Measurements from ENCODE around the gene RALGAPA1.

Gene RALGAPA1

GRCh38 chr14:35506461-35506860 lies 302.6 kb downstream of the RALGAPA1 start:
- Histone ChIP-seq H3K27ac (ENCODE audit: low read length) (no peak overlapping the region), H3K36me3 (replicated peaks; ENCODE audit: low read depth, low read length) (no peaks in the 10 kb centered on the region), H3K27me3 (ENCODE audit: low read depth, low read length) (no peaks in the 10 kb centered on the region), H4K20me1 (ENCODE audit: insufficient read depth, low read length) (no peaks in the 10 kb centered on the region), H2AFZ (ENCODE audit: low read depth, low read length) (no peak overlapping the region), H3K4me1 (ENCODE audit: low read length) (no peaks in the 10 kb centered on the region), H3K4me3 (ENCODE audit: low read length) (no peak overlapping the region), H3K9me3 (ENCODE audit: insufficient read depth, low read length) (no peaks in the 10 kb centered on the region), H3K9ac (ENCODE audit: low read length) (no peak overlapping the region), H3K4me2 (ENCODE audit: low read length) (no peak overlapping the region), H3K79me2 (ENCODE audit: low read length) (no peaks in the 10 kb centered on the region)
- TF ChIP-seq EZH2phosphoT487 (IDR thresholded peaks at IDR 0.05; ENCODE audit: low read depth), result no peak
- TF ChIP-seq CTCF (IDR thresholded peaks at IDR 0.05; ENCODE audit: low read depth, low read length), result no peak

- Histone ChIP-seq H4K20me1 (ENCODE audit: insufficient read depth, low read length) (no peaks in the 10 kb centered on the region), H3K79me2 (ENCODE audit: low read length) (no peaks in the 10 kb centered on the region), H3K9ac (ENCODE audit: low read length) (no peak overlapping the region), H3K4me2 (ENCODE audit: low read length) (no peak overlapping the region), H3K4me3 (ENCODE audit: low read length) (no peak overlapping the region), H3K27ac (ENCODE audit: low read length) (no peak overlapping the region), H3K27me3 (ENCODE audit: low read depth, low read length) (no peaks in the 10 kb centered on the region), H3K4me1 (ENCODE audit: low read length) (no peaks in the 10 kb centered on the region), H2AFZ (ENCODE audit: low read depth, low read length) (no peak overlapping the region), H3K9me3 (ENCODE audit: insufficient read depth, low read length) (no peaks in the 10 kb centered on the region), H3K36me3 (replicated peaks; ENCODE audit: low read depth, low read length) (no peaks in the 10 kb centered on the region)
- TF ChIP-seq EZH2phosphoT487 (IDR thresholded peaks at IDR 0.05; ENCODE audit: low read depth) (no peak), CTCF (IDR thresholded peaks at IDR 0.05; ENCODE audit: low read depth, low read length) (no peak)
These were observed 304.8 kb downstream of the RALGAPA1 start for GRCh38 chr14:35504260-35504659.

- TF ChIP-seq CTCF (IDR thresholded peaks at IDR 0.05; ENCODE audit: low read depth, low read length), result no peak
- TF ChIP-seq EZH2phosphoT487 (IDR thresholded peaks at IDR 0.05; ENCODE audit: low read depth), result no peak
- Histone ChIP-seq H3K4me1 (ENCODE audit: low read length) (no peaks in the 10 kb centered on the region), H3K27ac (ENCODE audit: low read length) (no peak overlapping the region), H2AFZ (ENCODE audit: low read depth, low read length) (no peak overlapping the region), H3K4me3 (ENCODE audit: low read length) (no peak overlapping the region), H3K9ac (ENCODE audit: low read length) (no peak overlapping the region), H3K36me3 (replicated peaks; ENCODE audit: low read depth, low read length) (no peaks in the 10 kb centered on the region), H3K4me2 (ENCODE audit: low read length) (no peak overlapping the region), H3K27me3 (ENCODE audit: low read depth, low read length) (no peaks in the 10 kb centered on the region), H4K20me1 (ENCODE audit: insufficient read depth, low read length) (no peaks in the 10 kb centered on the region), H3K79me2 (ENCODE audit: low read length) (no peaks in the 10 kb centered on the region), H3K9me3 (ENCODE audit: insufficient read depth, low read length) (no peaks in the 10 kb centered on the region)
These were observed 305.4 kb downstream of the RALGAPA1 start for GRCh38 chr14:35503646-35504045.

GRCh38 chr14:35499180-35499579 lies 309.9 kb downstream of the RALGAPA1 start:
- Histone ChIP-seq H3K79me2 (ENCODE audit: low read length) (no peaks in the 10 kb centered on the region), H3K4me1 (ENCODE audit: low read length) (no peaks in the 10 kb centered on the region), H3K9me3 (ENCODE audit: insufficient read depth, low read length) (no peaks in the 10 kb centered on the region), H3K9ac (ENCODE audit: low read length) (no peak overlapping the region), H3K4me3 (ENCODE audit: low read length) (no peak overlapping the region), H4K20me1 (ENCODE audit: insufficient read depth, low read length) (no peaks in the 10 kb centered on the region), H3K4me2 (ENCODE audit: low read length) (no peak overlapping the region), H2AFZ (ENCODE audit: low read depth, low read length) (no peak overlapping the region), H3K27ac (ENCODE audit: low read length) (no peak overlapping the region), H3K27me3 (ENCODE audit: low read depth, low read length) (no peaks in the 10 kb centered on the region), H3K36me3 (replicated peaks; ENCODE audit: low read depth, low read length) (no peaks in the 10 kb centered on the region)
- TF ChIP-seq EZH2phosphoT487 (IDR thresholded peaks at IDR 0.05; ENCODE audit: low read depth) (no peak), CTCF (IDR thresholded peaks at IDR 0.05; ENCODE audit: low read depth, low read length) (no peak)
